ENCODE data around the gene EP400.

The EP400 gene

GRCh38 chr12:132020292-132020691 is 70.5 kb downstream of the EP400 start:
- no peak overlapping the region for H3K4me3 ChIP-seq (ENCODE audit: low read depth, low read length)
- no peak for DNase-seq (ENCODE audit: low read depth)
- TF ChIP-seq CTCF (conservative IDR thresholded peaks at IDR 0.05; ENCODE audit: low read depth, low read length): no peak

- no peak for DNase-seq (ENCODE audit: low read depth)
- no peak for TF ChIP-seq CTCF (conservative IDR thresholded peaks at IDR 0.05; ENCODE audit: low read depth, low read length)
- H3K4me3 ChIP-seq (ENCODE audit: low read depth, low read length): no peak overlapping the region
Observed at GRCh38 chr12:132021031-132021871, 71.5 kb downstream of the EP400 start.

GRCh38 chr12:132021965-132022364 is 72.2 kb downstream of the EP400 start:
- H3K4me3 ChIP-seq (ENCODE audit: low read depth, low read length): no peak overlapping the region
- no peak for TF ChIP-seq CTCF (conservative IDR thresholded peaks at IDR 0.05; ENCODE audit: low read depth, low read length)
- no peak for DNase-seq (ENCODE audit: low read depth)

GRCh38 chr12:132023658-132024057 is 73.9 kb downstream of the EP400 start:
- no peak for TF ChIP-seq CTCF (conservative IDR thresholded peaks at IDR 0.05; ENCODE audit: low read depth, low read length)
- DNase-seq (ENCODE audit: low read depth): no peak
- H3K4me3 ChIP-seq (ENCODE audit: low read depth, low read length): no peak overlapping the region

- no peak for TF ChIP-seq CTCF (conservative IDR thresholded peaks at IDR 0.05; ENCODE audit: low read depth, low read length)
- H3K4me3 ChIP-seq (ENCODE audit: low read depth, low read length): no peak overlapping the region
- no peak for DNase-seq (ENCODE audit: low read depth)
Observed at GRCh38 chr12:132024758-132025157, 75.0 kb downstream of the EP400 start.

- no peak for TF ChIP-seq CTCF (conservative IDR thresholded peaks at IDR 0.05; ENCODE audit: low read depth, low read length)
- H3K4me3 ChIP-seq (ENCODE audit: low read depth, low read length): no peak overlapping the region
- DNase-seq (ENCODE audit: low read depth): no peak
Observed at GRCh38 chr12:132025526-132025925, 75.8 kb downstream of the EP400 start.
